ENCODE data around the gene DPF3.

DNA sequence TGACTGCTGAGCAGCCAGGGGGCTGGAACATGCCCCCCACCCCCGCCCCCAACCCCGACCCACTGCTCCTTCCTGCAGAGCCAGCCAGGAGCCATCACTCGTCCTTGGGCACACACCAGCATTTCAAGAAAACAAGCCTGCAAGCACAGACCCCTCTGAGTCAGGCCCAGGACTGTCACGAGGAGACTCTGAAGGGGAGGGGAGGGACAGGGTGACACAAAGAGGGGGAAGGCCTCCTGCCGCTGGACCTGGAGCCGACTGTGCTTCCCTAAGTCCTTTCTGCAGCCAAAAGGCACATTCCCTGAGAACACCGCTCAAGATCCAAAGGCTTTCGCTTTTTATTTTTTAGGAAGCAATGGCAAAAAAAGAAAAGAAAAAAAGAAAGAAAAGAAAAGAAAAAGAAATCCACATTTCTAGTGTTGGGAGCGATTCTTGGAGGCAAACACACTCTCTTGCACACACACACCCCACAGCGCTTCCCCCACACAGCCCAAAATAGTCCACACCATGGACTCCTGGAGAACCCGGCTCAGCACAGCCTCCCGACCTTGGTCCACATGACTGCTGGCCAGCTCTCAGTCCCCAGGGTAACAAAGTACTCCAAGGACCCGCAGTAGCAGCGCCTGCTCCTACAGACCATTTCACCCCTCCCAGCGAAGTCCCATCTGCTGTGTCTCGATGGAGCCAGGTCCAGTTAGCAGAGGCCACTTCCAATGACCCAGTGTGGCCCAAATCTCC lies 101.7 kb downstream of the DPF3 start:
- TF ChIP-seq CTCF (IDR thresholded peaks at IDR 0.05; ENCODE audit: low read length): no peak
- TF ChIP-seq EZH2phosphoT487 (IDR thresholded peaks at IDR 0.05; ENCODE audit: low read length): no peak
